ENCODE results near the gene PPP6R2.
"Not testable (repeated sequence)": the region's sequence is repeated elsewhere in the genome, so short reads cannot be mapped to it uniquely, and the experiment has no call there.

PPP6R2 gene

DNA sequence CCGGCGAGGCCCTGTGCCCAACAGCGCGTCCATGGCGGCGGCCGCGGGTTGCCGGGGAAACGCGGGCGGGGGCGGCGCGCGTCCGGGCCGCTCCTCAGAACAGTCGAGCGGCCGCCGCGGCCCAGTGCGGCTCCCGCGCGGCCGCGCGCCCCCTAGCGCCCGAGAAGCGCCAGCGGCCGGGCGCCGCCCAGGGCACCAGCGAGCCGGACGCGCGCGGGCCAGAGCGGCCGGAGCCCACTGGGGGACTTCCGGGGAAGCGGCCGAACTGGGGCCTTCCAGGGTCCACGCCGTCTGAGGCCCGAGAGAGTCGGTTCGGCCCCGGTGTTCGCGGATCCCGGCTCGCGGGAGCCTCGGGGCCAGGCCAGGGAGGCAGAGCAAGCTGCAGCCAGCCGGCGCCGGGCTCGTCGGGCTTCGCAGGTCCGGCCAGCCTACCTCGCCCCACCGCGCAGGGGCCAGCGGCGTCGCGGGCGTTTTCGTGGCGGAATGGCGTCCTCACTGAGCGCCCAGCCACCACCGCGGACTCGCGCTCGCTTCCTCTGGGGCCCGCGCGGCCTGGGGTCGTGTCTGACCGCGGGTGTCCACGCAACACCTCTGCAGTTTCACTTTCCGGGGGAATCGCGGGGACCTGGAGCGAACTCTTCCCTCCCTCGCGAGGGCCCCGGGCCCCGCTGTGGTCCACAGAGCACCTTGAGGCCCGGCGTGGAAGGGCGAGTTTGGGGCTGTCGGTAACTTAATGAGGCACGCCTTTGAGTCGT is 16.0 kb upstream of the PPP6R2 start, which contains the start of gene DENND6B:
TSS of gene DENND6B (minus strand) at position 57 of the 755 bp plus-strand sequence. CDS start at position 33, 24 bp downstream.
- Histone ChIP-seq H3K4me3 (ENCODE audit: control insufficient read depth in 1 of 7, extremely low read depth in 1 of 7, insufficient read depth in 4 of 7, low read depth in 2 of 7, low read length in 6 of 7) (peak within 1 kb of the TSS; percentile 58 to 83 (median 71)), H3K36me3 (ENCODE audit: control insufficient read depth in 4 of 4, insufficient read depth in 4 of 4, low read length in 3 of 4) (no peaks in the 10 kb centered on the region), H3K27me3 (replicated peaks in 2 of 5; ENCODE audit: control insufficient read depth in 4 of 5, insufficient read depth in 5 of 5, low read length in 4 of 5) (peaks cover 0 to 6% (median 0%) of the 10 kb centered on the region in 5 experiments), H3K9me3 (ENCODE audit: control extremely low read depth in 1 of 5, control insufficient read depth in 4 of 5, insufficient read depth in 2 of 5, low read depth in 1 of 5, low read length in 4 of 5) (no peaks in the 10 kb centered on the region), H3K27ac (ENCODE audit: insufficient read depth in 1 of 2, low read depth in 1 of 2, low read length in 2 of 2, poor library complexity in 1 of 2, severe bottlenecking in 2 of 2) (peak within 1 kb of the TSS in 1 of 2 experiments; percentile 82), H3K4me1 (ENCODE audit: control extremely low read depth in 1 of 4, control insufficient read depth in 4 of 4, insufficient read depth in 4 of 4, low read length in 3 of 4) (peaks cover 0 to 17% (median 15%) of the 10 kb centered on the region in 4 experiments)
- under 1% methylated on average over 81 of the region's 105 CpGs for whole genome bisulfite sequencing (ENCODE audit: insufficient coverage)
- ChIA-PET POLR2A (interaction anchor here (1.4 to 4.2 kb wide), 4 partner anchors 13 to 35 kb away, joined by 3 to 17 read pairs (median 5); no protein-coding TSS in a partner anchor), CTCF (interaction anchor here (0.8 to 10.9 kb wide), 12 partner anchors 12 to 75 kb away, joined by 3 to 120 read pairs (median 8); partner anchors contain the start of gene PLXNB2)
- peak; percentile 67 to 76 (median 72) for DNase-seq

DNA sequence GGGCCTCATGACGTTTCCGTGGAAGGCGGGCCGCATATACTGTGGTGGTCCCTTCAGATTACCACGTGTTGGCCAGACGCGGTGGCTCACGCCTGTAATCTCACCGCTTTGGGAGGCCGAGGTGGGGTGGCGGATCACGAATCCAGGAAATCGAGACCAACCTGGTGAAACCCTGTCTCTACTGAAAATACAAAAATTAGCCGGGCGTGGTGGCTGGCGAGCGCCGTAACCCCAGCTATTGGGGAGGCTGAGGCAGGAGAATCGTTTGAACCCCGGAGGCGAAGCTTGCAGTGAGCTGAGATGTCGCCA is 15.5 kb upstream of the PPP6R2 start:
- Histone ChIP-seq H3K36me3 (ENCODE audit: control insufficient read depth in 4 of 4, insufficient read depth in 4 of 4, low read length in 3 of 4) (no peaks in the 10 kb centered on the region), H3K4me1 (ENCODE audit: control extremely low read depth in 1 of 4, control insufficient read depth in 4 of 4, insufficient read depth in 4 of 4, low read length in 3 of 4) (peaks cover 0 to 17% (median 15%) of the 10 kb centered on the region in 4 experiments), H3K27me3 (replicated peaks in 2 of 5; ENCODE audit: control insufficient read depth in 4 of 5, insufficient read depth in 5 of 5, low read length in 4 of 5) (peaks cover 0 to 6% (median 0%) of the 10 kb centered on the region in 5 experiments), H3K9me3 (ENCODE audit: control extremely low read depth in 1 of 5, control insufficient read depth in 4 of 5, insufficient read depth in 2 of 5, low read depth in 1 of 5, low read length in 4 of 5) (no peaks in the 10 kb centered on the region), H3K27ac (ENCODE audit: insufficient read depth in 1 of 2, low read depth in 1 of 2, low read length in 2 of 2, poor library complexity in 1 of 2, severe bottlenecking in 2 of 2) (peak overlapping the region in 1 of 2 experiments; percentile 82), H3K4me3 (ENCODE audit: control insufficient read depth in 1 of 7, extremely low read depth in 1 of 7, insufficient read depth in 4 of 7, low read depth in 2 of 7, low read length in 6 of 7) (peak overlapping the region; percentile 58 to 83 (median 71))
- POLR2A ChIA-PET: interaction anchor here (1.4 to 1.8 kb wide), 3 partner anchors 13 to 35 kb away, joined by 3 to 5 read pairs (median 5); no protein-coding TSS in a partner anchor
- WGBS (ENCODE audit: insufficient coverage): 68% methylated on average over 20 of the region's 22 CpGs
- CTCF ChIA-PET: interaction anchor here (0.8 to 10.9 kb wide), 12 partner anchors 12 to 71 kb away, joined by 3 to 120 read pairs (median 8); partner anchors contain the start of gene PLXNB2
- DNase-seq: peak in 1 of 3 donors; percentile 64

DNA sequence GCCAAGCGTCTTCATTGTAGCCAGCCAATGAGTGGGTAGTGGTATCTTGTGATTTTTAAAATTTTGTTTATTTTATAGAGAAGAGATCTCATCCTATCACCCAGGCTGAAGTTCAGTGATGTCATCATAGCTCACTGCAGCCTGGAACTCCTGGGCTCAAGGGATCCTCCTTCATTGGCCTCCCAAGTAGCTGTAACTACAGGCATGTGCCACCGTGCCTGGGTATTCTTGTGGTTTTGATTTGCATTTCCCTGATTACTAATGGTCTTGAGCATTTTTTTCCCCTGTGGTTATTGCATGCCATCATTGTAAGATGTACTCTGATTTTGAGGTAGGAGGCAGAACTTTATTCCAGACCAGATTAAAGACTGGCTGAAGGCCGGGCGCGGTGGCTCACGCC is 13.9 kb upstream of the PPP6R2 start:
- Histone ChIP-seq H3K9me3 (ENCODE audit: control extremely low read depth in 1 of 5, control insufficient read depth in 4 of 5, insufficient read depth in 2 of 5, low read depth in 1 of 5, low read length in 4 of 5) (no peaks in the 10 kb centered on the region), H3K4me3 (ENCODE audit: control insufficient read depth in 1 of 7, extremely low read depth in 1 of 7, insufficient read depth in 4 of 7, low read depth in 2 of 7, low read length in 6 of 7) (no peak overlapping the region), H3K27ac (ENCODE audit: insufficient read depth in 1 of 2, low read depth in 1 of 2, low read length in 2 of 2, poor library complexity in 1 of 2, severe bottlenecking in 2 of 2) (no peak overlapping the region), H3K4me1 (ENCODE audit: control extremely low read depth in 1 of 4, control insufficient read depth in 4 of 4, insufficient read depth in 4 of 4, low read length in 3 of 4) (peaks cover 0 to 17% (median 15%) of the 10 kb centered on the region in 4 experiments), H3K27me3 (replicated peaks in 2 of 5; ENCODE audit: control insufficient read depth in 4 of 5, insufficient read depth in 5 of 5, low read length in 4 of 5) (peaks cover 0 to 6% (median 0%) of the 10 kb centered on the region in 5 experiments), H3K36me3 (ENCODE audit: control insufficient read depth in 4 of 4, insufficient read depth in 4 of 4, low read length in 3 of 4) (no peaks in the 10 kb centered on the region)
- peak in 2 of 3 donors; percentile 64 to 75 for DNase-seq
- 92% methylated on average over 4 of the region's 6 CpGs for WGBS (ENCODE audit: insufficient coverage)
- CTCF ChIA-PET: interaction anchor here (0.8 to 10.9 kb wide), 13 partner anchors 8 to 79 kb away, joined by 3 to 120 read pairs (median 4); partner anchors contain the start of genes HDAC10 and PLXNB2
- POLR2A ChIA-PET: no interaction called here

DNA sequence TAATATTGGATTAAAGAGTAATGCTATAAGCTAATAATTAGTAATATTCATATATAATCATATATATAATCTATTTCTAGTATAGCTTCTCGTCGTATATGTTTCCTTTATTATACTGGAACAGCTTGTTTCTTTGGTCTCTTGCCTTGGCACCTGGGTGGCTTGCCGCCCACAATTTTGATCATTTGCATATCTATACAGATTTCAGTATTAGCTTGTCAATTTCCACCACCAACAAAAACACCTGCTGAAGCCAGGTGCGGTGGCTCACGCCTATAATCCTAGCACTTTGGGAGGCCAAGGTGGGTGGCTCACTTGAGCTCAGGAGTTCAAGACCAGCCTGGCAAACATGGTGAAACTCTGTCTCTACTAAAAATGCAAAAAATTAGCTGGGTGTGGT is 8.7 kb upstream of the PPP6R2 start:
- CTCF ChIA-PET: interaction anchor here (0.8 to 1.7 kb wide), 9 partner anchors 10 to 83 kb away, joined by 3 to 5 read pairs (median 3); partner anchors contain the start of gene HDAC10
- WGBS (ENCODE audit: insufficient coverage): 87% methylated on average over 3 of the region's 5 CpGs
- H3K4me1 ChIP-seq (ENCODE audit: control extremely low read depth in 1 of 4, control insufficient read depth in 4 of 4, insufficient read depth in 4 of 4, low read length in 3 of 4); H3K27ac ChIP-seq (ENCODE audit: insufficient read depth in 1 of 2, low read depth in 1 of 2, low read length in 2 of 2, poor library complexity in 1 of 2, severe bottlenecking in 2 of 2); DNase-seq; H3K9me3 ChIP-seq (ENCODE audit: control extremely low read depth in 1 of 5, control insufficient read depth in 4 of 5, insufficient read depth in 2 of 5, low read depth in 1 of 5, low read length in 4 of 5); H3K36me3 ChIP-seq (ENCODE audit: control insufficient read depth in 4 of 4, insufficient read depth in 4 of 4, low read length in 3 of 4); H3K27me3 ChIP-seq (replicated peaks in 2 of 5; ENCODE audit: control insufficient read depth in 4 of 5, insufficient read depth in 5 of 5, low read length in 4 of 5); POLR2A ChIA-PET; H3K4me3 ChIP-seq (ENCODE audit: control insufficient read depth in 1 of 7, extremely low read depth in 1 of 7, insufficient read depth in 4 of 7, low read depth in 2 of 7, low read length in 6 of 7): not testable (repeated sequence)

DNA sequence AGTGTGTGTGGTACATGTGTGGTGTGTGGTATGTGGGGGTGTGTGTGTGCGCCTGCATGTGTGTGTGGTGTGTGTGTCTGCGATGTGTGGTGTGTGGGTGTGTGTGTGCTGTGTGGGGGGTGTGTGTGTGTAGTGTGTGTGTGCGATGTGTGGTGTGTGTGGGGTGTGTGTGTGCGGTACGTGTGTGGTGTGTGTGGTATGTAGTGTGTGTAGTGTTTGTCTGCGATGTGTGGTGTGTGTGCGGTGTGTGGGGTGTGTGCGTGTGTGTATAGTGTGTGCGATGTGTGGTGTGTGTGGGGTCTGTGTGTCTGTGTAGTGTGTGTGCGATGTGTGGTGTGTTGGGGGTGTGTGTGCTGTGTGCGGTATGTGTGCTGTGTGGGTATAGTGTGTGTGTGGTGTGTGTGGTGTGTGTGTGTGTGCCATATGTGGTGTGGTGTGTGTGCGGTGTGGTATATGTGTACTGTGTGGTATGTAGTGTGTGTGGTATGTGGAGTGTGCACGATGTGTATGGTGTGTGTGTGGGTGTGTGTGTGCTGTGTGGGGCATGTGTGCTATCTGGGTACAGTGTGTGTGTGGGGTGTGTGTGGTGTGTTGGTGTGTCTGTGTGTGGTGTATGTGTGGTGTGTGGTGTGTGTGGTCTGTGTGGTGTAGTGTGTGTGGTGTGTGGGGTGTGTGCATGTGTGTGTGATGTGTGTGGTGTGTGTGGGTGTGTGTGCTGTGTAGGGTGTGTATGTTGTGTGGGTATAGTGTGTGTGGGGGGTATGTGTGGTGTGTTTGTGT is 5.7 kb upstream of the PPP6R2 start:
- 99% methylated on average over 8 of the region's 13 CpGs for WGBS (ENCODE audit: insufficient coverage)
- Histone ChIP-seq H3K27me3 (replicated peaks in 2 of 5; ENCODE audit: control insufficient read depth in 4 of 5, insufficient read depth in 5 of 5, low read length in 4 of 5) (no peaks in the 10 kb centered on the region), H3K4me3 (ENCODE audit: control insufficient read depth in 1 of 7, extremely low read depth in 1 of 7, insufficient read depth in 4 of 7, low read depth in 2 of 7, low read length in 6 of 7) (no peak overlapping the region), H3K36me3 (ENCODE audit: control insufficient read depth in 4 of 4, insufficient read depth in 4 of 4, low read length in 3 of 4) (no peaks in the 10 kb centered on the region), H3K9me3 (ENCODE audit: control extremely low read depth in 1 of 5, control insufficient read depth in 4 of 5, insufficient read depth in 2 of 5, low read depth in 1 of 5, low read length in 4 of 5) (no peaks in the 10 kb centered on the region), H3K27ac (ENCODE audit: insufficient read depth in 1 of 2, low read depth in 1 of 2, low read length in 2 of 2, poor library complexity in 1 of 2, severe bottlenecking in 2 of 2) (no peak overlapping the region), H3K4me1 (ENCODE audit: control extremely low read depth in 1 of 4, control insufficient read depth in 4 of 4, insufficient read depth in 4 of 4, low read length in 3 of 4) (peaks cover 0 to 7% (median 5%) of the 10 kb centered on the region in 4 experiments)
- ChIA-PET POLR2A (no interaction called here), CTCF (no interaction called here)
- peak in 1 of 3 donors; percentile 24 for DNase-seq

DNA sequence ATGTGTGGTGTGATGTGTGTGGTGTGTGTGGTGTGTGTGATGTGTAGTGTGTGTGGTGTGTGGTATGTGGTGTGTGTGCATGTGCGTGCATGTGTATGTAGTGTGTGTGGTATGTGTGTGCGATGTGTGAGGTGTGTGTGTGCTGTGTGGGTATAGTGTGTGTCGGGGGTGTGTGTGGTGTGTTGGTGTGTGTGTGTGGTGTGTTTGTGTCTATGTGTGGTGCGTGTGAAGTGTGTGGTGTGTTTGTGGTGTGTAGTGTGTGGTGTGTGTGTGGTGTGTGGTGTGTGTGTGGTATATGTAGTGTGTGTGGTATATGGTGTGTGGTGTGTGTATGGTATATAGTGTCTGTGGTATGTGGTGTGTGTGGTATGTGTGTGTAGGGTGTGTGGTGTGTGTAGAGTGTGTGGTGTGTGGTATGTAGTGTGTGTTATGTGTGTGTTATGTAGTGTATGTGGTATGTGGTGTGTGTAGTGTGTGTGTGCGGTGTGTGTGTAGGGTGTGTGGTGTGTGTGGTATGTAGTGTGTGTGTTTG is 5.0 kb upstream of the PPP6R2 start:
- POLR2A ChIA-PET: no interaction called here
- CTCF ChIA-PET: no interaction called here
- Histone ChIP-seq H3K27ac (ENCODE audit: insufficient read depth in 1 of 2, low read depth in 1 of 2, low read length in 2 of 2, poor library complexity in 1 of 2, severe bottlenecking in 2 of 2) (no peak overlapping the region), H3K9me3 (ENCODE audit: control extremely low read depth in 1 of 5, control insufficient read depth in 4 of 5, insufficient read depth in 2 of 5, low read depth in 1 of 5, low read length in 4 of 5) (no peaks in the 10 kb centered on the region), H3K36me3 (ENCODE audit: control insufficient read depth in 4 of 4, insufficient read depth in 4 of 4, low read length in 3 of 4) (no peaks in the 10 kb centered on the region), H3K27me3 (replicated peaks in 2 of 5; ENCODE audit: control insufficient read depth in 4 of 5, insufficient read depth in 5 of 5, low read length in 4 of 5) (no peaks in the 10 kb centered on the region), H3K4me1 (ENCODE audit: control extremely low read depth in 1 of 4, control insufficient read depth in 4 of 4, insufficient read depth in 4 of 4, low read length in 3 of 4) (peaks cover 0 to 13% (median 11%) of the 10 kb centered on the region in 4 experiments), H3K4me3 (ENCODE audit: control insufficient read depth in 1 of 7, extremely low read depth in 1 of 7, insufficient read depth in 4 of 7, low read depth in 2 of 7, low read length in 6 of 7) (no peak overlapping the region)
- peak in 1 of 3 donors; percentile 49 for DNase-seq
- 91% methylated on average over 1 of the region's 5 CpGs for WGBS (ENCODE audit: insufficient coverage)
